Measurements from ENCODE around the gene KIRREL3. TPM values are rescaled to one million over a fixed set of nuclear protein-coding genes. Genes with fewer than 3 reads are reported as not detected.

The KIRREL3 gene
- total RNA-seq, 1 experiment from 2014 or later = 2.2 TPM

GRCh38 chr11:126627421-126627820 is 373.1 kb downstream of the KIRREL3 start:
- Histone ChIP-seq H3K36me3 (ENCODE audit: low read depth) (no peaks in the 10 kb centered on the region), H3K4me1 (replicated peaks; ENCODE audit: insufficient read depth) (no peaks in the 10 kb centered on the region), H3K4me3 (no peak overlapping the region), H3K79me2 (ENCODE audit: low read depth) (no peaks in the 10 kb centered on the region), H3K27ac (no peak overlapping the region), H3K4me2 (no peak overlapping the region), H2AFZ (no peak overlapping the region), H3F3A (ENCODE audit: insufficient read depth, low read depth) (no peaks in the 10 kb centered on the region), H3K9me2 (ENCODE audit: insufficient read depth) (no peaks in the 10 kb centered on the region), H3K27me3 (ENCODE audit: insufficient read depth, low read depth) (peaks cover 66% of the 10 kb centered on the region), H4K20me1 (ENCODE audit: insufficient read depth) (no peaks in the 10 kb centered on the region), H3K9me3 (ENCODE audit: insufficient read depth, low read depth) (no peaks in the 10 kb centered on the region)
- ChIA-PET CTCF (no interaction called here), POLR2A (ENCODE audit: unreplicated experiment) (interaction anchor here (0.5 kb wide), 1 partner anchor 12 kb away, joined by 8 read pairs; no protein-coding TSS in a partner anchor)
- intact Hi-C loops (cut with micrococcal nuclease; ENCODE audit: unreplicated experiment) = no loop called here
- DNase-seq = no peak
- BruUV-seq (replicated peaks) = no TSS peak
- TF ChIP-seq, protein P1, sequence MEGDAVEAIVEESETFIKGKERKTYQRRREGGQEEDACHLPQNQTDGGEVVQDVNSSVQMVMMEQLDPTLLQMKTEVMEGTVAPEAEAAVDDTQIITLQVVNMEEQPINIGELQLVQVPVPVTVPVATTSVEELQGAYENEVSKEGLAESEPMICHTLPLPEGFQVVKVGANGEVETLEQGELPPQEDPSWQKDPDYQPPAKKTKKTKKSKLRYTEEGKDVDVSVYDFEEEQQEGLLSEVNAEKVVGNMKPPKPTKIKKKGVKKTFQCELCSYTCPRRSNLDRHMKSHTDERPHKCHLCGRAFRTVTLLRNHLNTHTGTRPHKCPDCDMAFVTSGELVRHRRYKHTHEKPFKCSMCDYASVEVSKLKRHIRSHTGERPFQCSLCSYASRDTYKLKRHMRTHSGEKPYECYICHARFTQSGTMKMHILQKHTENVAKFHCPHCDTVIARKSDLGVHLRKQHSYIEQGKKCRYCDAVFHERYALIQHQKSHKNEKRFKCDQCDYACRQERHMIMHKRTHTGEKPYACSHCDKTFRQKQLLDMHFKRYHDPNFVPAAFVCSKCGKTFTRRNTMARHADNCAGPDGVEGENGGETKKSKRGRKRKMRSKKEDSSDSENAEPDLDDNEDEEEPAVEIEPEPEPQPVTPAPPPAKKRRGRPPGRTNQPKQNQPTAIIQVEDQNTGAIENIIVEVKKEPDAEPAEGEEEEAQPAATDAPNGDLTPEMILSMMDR (conservative IDR thresholded peaks at IDR 0.05) = no peak
- TF ChIP-seq EZH2 (IDR thresholded peaks at IDR 0.05; ENCODE audit: low read depth) = no peak

- no peak for DNase-seq
- Histone ChIP-seq H3K4me3 (no peak overlapping the region), H3K4me2 (no peak overlapping the region), H4K20me1 (ENCODE audit: insufficient read depth) (no peaks in the 10 kb centered on the region), H3F3A (ENCODE audit: insufficient read depth, low read depth) (no peaks in the 10 kb centered on the region), H3K9me3 (ENCODE audit: insufficient read depth, low read depth) (no peaks in the 10 kb centered on the region), H3K27me3 (ENCODE audit: insufficient read depth, low read depth) (peaks cover 54% of the 10 kb centered on the region), H3K9me2 (ENCODE audit: insufficient read depth) (no peaks in the 10 kb centered on the region), H3K79me2 (ENCODE audit: low read depth) (no peaks in the 10 kb centered on the region), H3K27ac (no peak overlapping the region), H3K36me3 (ENCODE audit: low read depth) (no peaks in the 10 kb centered on the region), H2AFZ (no peak overlapping the region), H3K4me1 (replicated peaks; ENCODE audit: insufficient read depth) (no peaks in the 10 kb centered on the region)
- POLR2A ChIA-PET (ENCODE audit: unreplicated experiment) = no interaction called here
- intact Hi-C loops (cut with micrococcal nuclease; ENCODE audit: unreplicated experiment) = no loop called here
- CTCF ChIA-PET = no interaction called here
- TF ChIP-seq, protein P1 (conservative IDR thresholded peaks at IDR 0.05) = no peak
- no peak for TF ChIP-seq EZH2 (IDR thresholded peaks at IDR 0.05; ENCODE audit: low read depth)
- BruUV-seq (replicated peaks) = no TSS peak
Observed at GRCh38 chr11:126624506-126624905, 376.1 kb downstream of the KIRREL3 start.

DNA sequence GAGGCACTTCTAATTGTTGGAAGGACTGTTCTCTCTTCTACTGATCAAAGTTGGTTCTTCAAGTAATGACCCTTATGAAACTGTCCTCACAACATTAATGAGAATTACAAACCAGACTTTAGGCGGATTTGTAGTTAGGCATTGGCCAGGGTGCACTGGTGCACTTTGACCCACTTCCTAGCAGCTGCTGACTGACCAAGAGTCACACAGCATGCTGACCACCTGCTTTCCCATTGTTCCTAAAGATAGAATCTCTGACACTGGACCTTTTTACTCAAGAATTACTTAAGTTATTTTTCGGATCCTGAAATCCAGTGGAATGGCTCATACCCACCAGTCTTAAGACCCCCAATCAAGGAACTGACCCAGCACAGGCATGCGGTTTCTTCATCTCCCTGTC is 381.1 kb downstream of the KIRREL3 start:
- H3K9me2 ChIP-seq (ENCODE audit: insufficient read depth) = no peaks in the 10 kb centered on the region
- DNase-seq = no peak
- intact Hi-C loops (cut with micrococcal nuclease; ENCODE audit: unreplicated experiment) = no loop called here
- no peaks in the 10 kb centered on the region for H3K36me3 ChIP-seq (ENCODE audit: low read depth)
- H3K27me3 ChIP-seq (ENCODE audit: insufficient read depth, low read depth) = peaks cover 61% of the 10 kb centered on the region
- no peak overlapping the region for H3K4me2 ChIP-seq
- TF ChIP-seq, protein P1 (conservative IDR thresholded peaks at IDR 0.05) = no peak
- TF ChIP-seq EZH2 (IDR thresholded peaks at IDR 0.05; ENCODE audit: low read depth) = no peak
- H3K9me3 ChIP-seq (ENCODE audit: insufficient read depth, low read depth) = no peaks in the 10 kb centered on the region
- no peak overlapping the region for H2AFZ ChIP-seq
- ChIA-PET POLR2A (ENCODE audit: unreplicated experiment) (no interaction called here), CTCF (no interaction called here)
- no peaks in the 10 kb centered on the region for H3K79me2 ChIP-seq (ENCODE audit: low read depth)
- H3K27ac ChIP-seq = no peak overlapping the region
- no peak overlapping the region for H3K4me3 ChIP-seq
- H3K4me1 ChIP-seq (replicated peaks; ENCODE audit: insufficient read depth) = no peaks in the 10 kb centered on the region
- no peaks in the 10 kb centered on the region for H4K20me1 ChIP-seq (ENCODE audit: insufficient read depth)
- no peaks in the 10 kb centered on the region for H3F3A ChIP-seq (ENCODE audit: insufficient read depth, low read depth)
- BruUV-seq (replicated peaks) = no TSS peak
